Neural progenitor cell (in vitro differentiated cells): Measurements from ENCODE around the gene CHMP4B. TPM values are rescaled to one million over a fixed set of nuclear protein-coding genes. Genes with fewer than 3 reads are reported as not detected.

ENCODE experiments used
- DNase-seq: peaks from one replicate; pipeline ENCODE4 v3.0.0-alpha.2; 2016; ENCODE audit warnings: low spot score
- H2AFZ ChIP-seq: fragments of 200-600 bp; sonication (generic); replicated peaks from 2 replicates; pipeline ENCODE4 v1.6.1; 2016; ENCODE audit warnings: antibody characterized with exemption
- H3F3A ChIP-seq: fragments of 200-600 bp; sonication (generic); 2 replicates; pipeline ENCODE4 v1.6.1; 2016; ENCODE audit warnings: antibody characterized with exemption, low read depth
- H3K27ac ChIP-seq: fragments of 200-600 bp; sonication (generic); 2 replicates; pipeline ENCODE4 v1.5.1; 2016; ENCODE audit warnings: mild to moderate bottlenecking
- H3K27me3 ChIP-seq: fragments of 200-600 bp; sonication (generic); 2 replicates; pipeline ENCODE4 v1.6.1; 2016; ENCODE audit warnings: mild to moderate bottlenecking, moderate library complexity
- H3K36me3 ChIP-seq: fragments of 200-600 bp; sonication (generic); 2 replicates; pipeline ENCODE4 v1.5.1; 2016
- H3K4me1 ChIP-seq: fragments of 200-600 bp; sonication (generic); 2 replicates; pipeline ENCODE4 v1.6.1; 2016; ENCODE audit warnings: mixed run types
- H3K4me2 ChIP-seq: fragments of 200-600 bp; sonication (generic); 2 replicates; pipeline ENCODE4 v1.6.1; 2016
- H3K4me3 ChIP-seq: fragments of 200-600 bp; sonication (generic); 2 replicates; pipeline ENCODE4 v1.5.1; 2016
- H3K79me2 ChIP-seq: fragments of 200-600 bp; sonication (generic); 2 replicates; pipeline ENCODE4 v1.6.1; 2016; ENCODE audit warnings: low read depth
- H3K9ac ChIP-seq: fragments of 200-600 bp; sonication (generic); 2 replicates; pipeline ENCODE4 v1.6.1; 2016
- H3K9me3 ChIP-seq: fragments of 200-600 bp; sonication (generic); 2 replicates; pipeline ENCODE4 v1.5.1; 2016; ENCODE audit warnings: low read depth
- H4K20me1 ChIP-seq: fragments of 200-600 bp; sonication (generic); 2 replicates; pipeline ENCODE4 v1.6.1; 2016; ENCODE audit warnings: low read depth
- H3K27ac Mint-ChIP-seq: 3 replicates; pipeline ENCODE4 v1.8.0; 2021; ENCODE audit warnings: mixed read lengths
- H3K27me3 Mint-ChIP-seq: 2 replicates; pipeline ENCODE4 v1.8.0; 2022; ENCODE audit warnings: low read depth, mild to moderate bottlenecking, inconsistent platforms, moderate library complexity, mixed read lengths; ENCODE audit not compliant: insufficient read depth
- H3K36me3 Mint-ChIP-seq: 3 replicates; pipeline ENCODE4 v1.8.0; 2021; ENCODE audit warnings: mixed read lengths
- H3K4me1 Mint-ChIP-seq: 3 replicates; pipeline ENCODE4 v1.8.0; 2021; ENCODE audit warnings: mixed read lengths
- H3K4me3 Mint-ChIP-seq: 3 replicates; pipeline ENCODE4 v1.8.0; 2021; ENCODE audit warnings: mild to moderate bottlenecking, moderate library complexity, mixed read lengths
- H3K9me3 Mint-ChIP-seq: 3 replicates; pipeline ENCODE4 v1.8.0; 2020; ENCODE audit warnings: mixed read lengths
- EZH2 ChIP-seq: fragments of 200-600 bp; sonication (generic); IDR thresholded peaks from 2 replicates; pipeline ENCODE4 v1.6.1; 2017; ENCODE audit warnings: antibody characterized with exemption, mild to moderate bottlenecking, moderate library complexity
- EZH2phosphoT487 ChIP-seq: fragments of 200-600 bp; sonication (generic); IDR thresholded peaks from 2 replicates; pipeline ENCODE4 v1.6.1; 2017; ENCODE audit warnings: antibody characterized with exemption
- total RNA-seq: library from RNA; depleted of rRNA; stranded (reverse); fragments of >200 nt; gene quantifications from 2 replicates; pipeline ENCODE4 v1.2.3, GENCODE V29; 2015; ENCODE audit warnings: low replicate concordance
- TF ChIP-seq, protein P1 (sequence below): fragments of 200-600 bp; sonication (generic); IDR thresholded peaks from 2 replicates; pipeline ENCODE4 v1.5.1; 2017; ENCODE audit warnings: antibody characterized with exemption, mild to moderate bottlenecking

Gene CHMP4B
- total RNA-seq, 1 donor from 2014 or later: 40.7 TPM

- peaks cover 7% of the 10 kb centered on the region for H3K4me1 Mint-ChIP-seq
- Histone ChIP-seq H3K9ac (no peak overlapping the region), H3K27me3 (no peaks in the 10 kb centered on the region), H2AFZ (no peak overlapping the region), H3F3A (no peaks in the 10 kb centered on the region), H3K4me1 (no peaks in the 10 kb centered on the region), H3K79me2 (no peaks in the 10 kb centered on the region), H3K36me3 (no peaks in the 10 kb centered on the region), H3K9me3 (no peaks in the 10 kb centered on the region), H3K4me3 (no peak overlapping the region), H4K20me1 (no peaks in the 10 kb centered on the region), H3K4me2 (no peak overlapping the region), H3K27ac (no peak overlapping the region)
- no peak for DNase-seq
- H3K9me3 Mint-ChIP-seq: no peaks in the 10 kb centered on the region
- TF ChIP-seq, protein P1, sequence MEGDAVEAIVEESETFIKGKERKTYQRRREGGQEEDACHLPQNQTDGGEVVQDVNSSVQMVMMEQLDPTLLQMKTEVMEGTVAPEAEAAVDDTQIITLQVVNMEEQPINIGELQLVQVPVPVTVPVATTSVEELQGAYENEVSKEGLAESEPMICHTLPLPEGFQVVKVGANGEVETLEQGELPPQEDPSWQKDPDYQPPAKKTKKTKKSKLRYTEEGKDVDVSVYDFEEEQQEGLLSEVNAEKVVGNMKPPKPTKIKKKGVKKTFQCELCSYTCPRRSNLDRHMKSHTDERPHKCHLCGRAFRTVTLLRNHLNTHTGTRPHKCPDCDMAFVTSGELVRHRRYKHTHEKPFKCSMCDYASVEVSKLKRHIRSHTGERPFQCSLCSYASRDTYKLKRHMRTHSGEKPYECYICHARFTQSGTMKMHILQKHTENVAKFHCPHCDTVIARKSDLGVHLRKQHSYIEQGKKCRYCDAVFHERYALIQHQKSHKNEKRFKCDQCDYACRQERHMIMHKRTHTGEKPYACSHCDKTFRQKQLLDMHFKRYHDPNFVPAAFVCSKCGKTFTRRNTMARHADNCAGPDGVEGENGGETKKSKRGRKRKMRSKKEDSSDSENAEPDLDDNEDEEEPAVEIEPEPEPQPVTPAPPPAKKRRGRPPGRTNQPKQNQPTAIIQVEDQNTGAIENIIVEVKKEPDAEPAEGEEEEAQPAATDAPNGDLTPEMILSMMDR: no peak
- TF ChIP-seq EZH2 (no peak), EZH2phosphoT487 (no peak)
- no peaks in the 10 kb centered on the region for H3K27me3 Mint-ChIP-seq
- H3K27ac Mint-ChIP-seq: no peak overlapping the region
- H3K36me3 Mint-ChIP-seq: no peaks in the 10 kb centered on the region
- H3K4me3 Mint-ChIP-seq: no peak overlapping the region
Observed at GRCh38 chr20:33781133-33781532, 30.0 kb upstream of the CHMP4B start.

DNA sequence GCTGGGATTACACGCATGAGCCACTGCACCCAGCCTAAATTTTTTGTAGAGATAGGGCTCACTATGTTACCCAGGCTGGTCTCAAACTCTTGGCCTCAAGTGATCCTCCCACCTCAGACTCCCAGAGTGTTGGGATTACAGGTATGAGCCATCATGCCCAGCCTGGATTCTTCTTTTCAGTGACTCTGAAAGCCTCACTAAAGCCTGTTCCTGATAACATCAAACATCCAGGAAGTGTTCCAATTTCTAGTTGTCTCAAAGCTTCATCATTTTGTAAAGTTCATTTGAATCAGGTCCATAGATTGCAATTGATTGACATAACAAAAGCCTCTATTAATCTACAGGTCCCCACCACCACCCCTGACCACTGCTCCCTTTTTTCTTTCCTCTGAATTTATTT, 29.2 kb upstream of the CHMP4B start:
- DNase-seq: no peak
- H3K9me3 Mint-ChIP-seq: no peaks in the 10 kb centered on the region
- H3K4me1 Mint-ChIP-seq: peaks cover 8% of the 10 kb centered on the region
- no peak overlapping the region for H3K27ac ChIP-seq
- no peak overlapping the region for H3K4me3 Mint-ChIP-seq
- no peaks in the 10 kb centered on the region for H3K27me3 Mint-ChIP-seq
- TF ChIP-seq EZH2phosphoT487 (no peak), EZH2 (no peak)
- H4K20me1 ChIP-seq: no peaks in the 10 kb centered on the region
- no peaks in the 10 kb centered on the region for H3K36me3 ChIP-seq
- H3K36me3 Mint-ChIP-seq: no peaks in the 10 kb centered on the region
- no peaks in the 10 kb centered on the region for H3F3A ChIP-seq
- no peak overlapping the region for H3K4me2 ChIP-seq
- H3K27ac Mint-ChIP-seq: no peak overlapping the region
- H3K9ac ChIP-seq: no peak overlapping the region
- H3K9me3 ChIP-seq: no peaks in the 10 kb centered on the region
- H3K4me3 ChIP-seq: no peak overlapping the region
- H3K4me1 ChIP-seq: no peaks in the 10 kb centered on the region
- H2AFZ ChIP-seq: no peak overlapping the region
- H3K79me2 ChIP-seq: no peaks in the 10 kb centered on the region
- H3K27me3 ChIP-seq: no peaks in the 10 kb centered on the region

DNA sequence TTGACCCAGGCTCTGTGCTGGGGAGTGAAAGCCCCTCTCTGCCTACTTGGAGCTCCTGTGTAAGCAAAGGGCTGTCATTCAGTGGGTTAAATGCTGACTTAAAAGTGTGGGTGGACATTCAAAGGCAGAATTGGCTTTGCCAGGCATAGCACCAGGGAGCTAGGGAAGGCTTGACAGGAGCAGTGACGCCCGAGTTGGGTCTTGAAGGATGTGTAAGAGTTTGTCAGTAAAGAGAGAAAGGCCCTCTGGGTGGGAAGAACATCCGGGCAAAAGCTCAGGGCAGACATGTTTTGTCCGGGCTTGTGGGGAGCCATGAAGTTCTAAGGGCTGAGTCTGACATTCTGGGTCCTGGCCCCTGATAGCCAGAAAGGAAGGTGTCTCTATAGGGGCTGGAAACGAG, 27.9 kb upstream of the CHMP4B start:
- Histone ChIP-seq H3K79me2 (no peaks in the 10 kb centered on the region), H3K36me3 (no peaks in the 10 kb centered on the region), H3F3A (no peaks in the 10 kb centered on the region), H3K9ac (no peak overlapping the region), H2AFZ (no peak overlapping the region), H3K4me1 (no peaks in the 10 kb centered on the region), H4K20me1 (no peaks in the 10 kb centered on the region), H3K4me2 (no peak overlapping the region), H3K9me3 (no peaks in the 10 kb centered on the region), H3K27me3 (no peaks in the 10 kb centered on the region), H3K4me3 (no peak overlapping the region), H3K27ac (no peak overlapping the region)
- no peak overlapping the region for H3K4me3 Mint-ChIP-seq
- H3K27ac Mint-ChIP-seq: peak overlapping the region; percentile 64
- no peaks in the 10 kb centered on the region for H3K27me3 Mint-ChIP-seq
- TF ChIP-seq, protein P1: no peak
- no peak for TF ChIP-seq EZH2phosphoT487
- no peak for DNase-seq
- H3K4me1 Mint-ChIP-seq: peaks cover 18% of the 10 kb centered on the region
- no peaks in the 10 kb centered on the region for H3K9me3 Mint-ChIP-seq
- no peaks in the 10 kb centered on the region for H3K36me3 Mint-ChIP-seq

DNA sequence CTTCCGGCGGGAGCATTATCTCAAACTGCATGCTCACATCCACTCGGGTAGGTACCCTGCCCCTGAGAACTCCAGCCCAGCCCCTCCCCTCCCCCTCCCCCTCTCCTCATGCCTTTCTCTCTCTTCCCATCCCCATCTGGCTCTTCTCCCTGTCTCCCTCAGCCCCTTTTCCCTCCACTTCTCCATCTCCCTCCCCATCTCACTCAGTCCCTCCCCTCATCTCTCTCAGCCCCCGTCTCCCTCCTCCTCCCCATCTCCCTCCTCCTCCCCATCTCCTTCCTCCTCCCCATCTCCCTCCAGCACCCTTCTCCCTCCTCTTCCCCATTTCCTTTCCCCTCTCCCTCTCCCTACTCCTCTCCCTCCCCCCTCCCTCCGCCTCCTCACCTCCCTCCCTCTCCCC, 27.3 kb upstream of the CHMP4B start:
- Histone ChIP-seq H3K79me2 (no peaks in the 10 kb centered on the region), H3K27me3 (no peaks in the 10 kb centered on the region), H3K9me3 (no peaks in the 10 kb centered on the region), H2AFZ (no peak overlapping the region), H3K27ac (no peak overlapping the region), H3K9ac (no peak overlapping the region), H4K20me1 (no peaks in the 10 kb centered on the region), H3K4me2 (no peak overlapping the region), H3K36me3 (no peaks in the 10 kb centered on the region), H3F3A (no peaks in the 10 kb centered on the region), H3K4me1 (no peaks in the 10 kb centered on the region), H3K4me3 (no peak overlapping the region)
- TF ChIP-seq EZH2phosphoT487: no peak
- TF ChIP-seq EZH2: no peak
- TF ChIP-seq, protein P1: no peak
- H3K36me3 Mint-ChIP-seq: no peaks in the 10 kb centered on the region
- no peak overlapping the region for H3K27ac Mint-ChIP-seq
- no peak overlapping the region for H3K4me3 Mint-ChIP-seq
- H3K9me3 Mint-ChIP-seq: no peaks in the 10 kb centered on the region
- H3K27me3 Mint-ChIP-seq: no peaks in the 10 kb centered on the region
- peaks cover 20% of the 10 kb centered on the region for H3K4me1 Mint-ChIP-seq
- peak; percentile 38 for DNase-seq
